ENCODE measurements around the gene C4orf50.

Gene C4orf50

DNA sequence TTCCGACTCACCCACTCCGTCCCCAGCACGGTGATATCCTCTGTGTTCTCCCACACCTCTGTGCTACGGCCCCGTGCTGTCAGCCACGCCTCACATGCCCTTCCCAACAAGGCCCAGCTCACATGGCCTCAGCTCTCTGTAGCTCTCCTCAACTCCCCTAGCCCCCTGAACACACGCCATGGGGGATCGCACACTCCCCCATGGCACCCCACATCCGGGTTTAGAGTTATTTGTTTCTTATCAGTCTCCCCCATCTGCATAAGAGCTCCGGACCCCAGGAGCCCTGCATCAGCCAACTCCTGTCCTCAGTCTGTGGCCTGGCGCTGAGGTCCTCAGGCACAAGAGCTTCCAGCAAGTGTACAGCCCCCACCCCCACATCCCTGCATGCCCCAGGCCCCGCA lies 7.0 kb downstream of the C4orf50 start:
- TF ChIP-seq, protein P1, sequence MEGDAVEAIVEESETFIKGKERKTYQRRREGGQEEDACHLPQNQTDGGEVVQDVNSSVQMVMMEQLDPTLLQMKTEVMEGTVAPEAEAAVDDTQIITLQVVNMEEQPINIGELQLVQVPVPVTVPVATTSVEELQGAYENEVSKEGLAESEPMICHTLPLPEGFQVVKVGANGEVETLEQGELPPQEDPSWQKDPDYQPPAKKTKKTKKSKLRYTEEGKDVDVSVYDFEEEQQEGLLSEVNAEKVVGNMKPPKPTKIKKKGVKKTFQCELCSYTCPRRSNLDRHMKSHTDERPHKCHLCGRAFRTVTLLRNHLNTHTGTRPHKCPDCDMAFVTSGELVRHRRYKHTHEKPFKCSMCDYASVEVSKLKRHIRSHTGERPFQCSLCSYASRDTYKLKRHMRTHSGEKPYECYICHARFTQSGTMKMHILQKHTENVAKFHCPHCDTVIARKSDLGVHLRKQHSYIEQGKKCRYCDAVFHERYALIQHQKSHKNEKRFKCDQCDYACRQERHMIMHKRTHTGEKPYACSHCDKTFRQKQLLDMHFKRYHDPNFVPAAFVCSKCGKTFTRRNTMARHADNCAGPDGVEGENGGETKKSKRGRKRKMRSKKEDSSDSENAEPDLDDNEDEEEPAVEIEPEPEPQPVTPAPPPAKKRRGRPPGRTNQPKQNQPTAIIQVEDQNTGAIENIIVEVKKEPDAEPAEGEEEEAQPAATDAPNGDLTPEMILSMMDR (IDR thresholded peaks at IDR 0.05; ENCODE audit: low read length): no peak
- TF ChIP-seq EZH2 (IDR thresholded peaks at IDR 0.05; ENCODE audit: borderline replicate concordance, low read length): no peak
- Histone ChIP-seq H2AFZ (ENCODE audit: low read length) (no peak overlapping the region), H3K4me3 (ENCODE audit: low read depth, low read length, poor library complexity, severe bottlenecking) (no peak overlapping the region), H3K36me3 (ENCODE audit: insufficient read depth, low read length) (no peaks in the 10 kb centered on the region), H3F3A (ENCODE audit: insufficient read depth, low read length) (no peaks in the 10 kb centered on the region), H3K27me3 (ENCODE audit: insufficient read depth, low read length) (no peaks in the 10 kb centered on the region), H3K27ac (ENCODE audit: low read depth, low read length, poor library complexity, severe bottlenecking) (no peak overlapping the region), H3K79me2 (ENCODE audit: insufficient read depth, low read length) (no peaks in the 10 kb centered on the region), H3K9me3 (ENCODE audit: low read length) (no peaks in the 10 kb centered on the region), H3K9me2 (ENCODE audit: low read depth, low read length) (no peaks in the 10 kb centered on the region), H3K9ac (ENCODE audit: low read length) (no peak overlapping the region), H4K20me1 (ENCODE audit: insufficient read depth, low read length) (no peaks in the 10 kb centered on the region), H3K4me2 (ENCODE audit: low read length) (no peak overlapping the region), H3K4me1 (ENCODE audit: insufficient read depth, low read length, severe bottlenecking) (no peaks in the 10 kb centered on the region)

DNA sequence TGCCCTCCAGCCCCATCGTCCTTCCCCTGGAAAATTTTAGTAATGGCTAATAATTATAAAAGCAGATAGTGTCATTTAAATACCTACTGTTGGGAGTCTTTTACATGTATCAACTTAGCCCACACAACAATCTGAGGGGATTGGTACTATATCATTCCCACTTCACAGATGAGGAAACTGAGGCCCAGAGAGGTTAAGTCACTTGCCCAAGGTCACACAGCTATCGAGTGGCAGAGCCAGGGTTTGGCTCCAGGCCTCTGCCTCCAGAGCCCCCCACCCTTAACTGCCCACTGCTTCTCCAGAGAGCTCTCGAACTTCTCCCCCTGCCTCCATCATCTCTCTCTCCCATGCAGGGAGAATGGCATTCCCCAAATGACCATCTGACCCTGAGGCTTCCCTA lies 7.4 kb downstream of the C4orf50 start:
- Histone ChIP-seq H3K4me3 (ENCODE audit: low read depth, low read length, poor library complexity, severe bottlenecking) (no peak overlapping the region), H3K36me3 (ENCODE audit: insufficient read depth, low read length) (no peaks in the 10 kb centered on the region), H2AFZ (ENCODE audit: low read length) (no peak overlapping the region), H3K9me3 (ENCODE audit: low read length) (no peaks in the 10 kb centered on the region), H3K4me1 (ENCODE audit: insufficient read depth, low read length, severe bottlenecking) (no peaks in the 10 kb centered on the region), H3K4me2 (ENCODE audit: low read length) (no peak overlapping the region), H3F3A (ENCODE audit: insufficient read depth, low read length) (no peaks in the 10 kb centered on the region), H3K9ac (ENCODE audit: low read length) (no peak overlapping the region), H3K79me2 (ENCODE audit: insufficient read depth, low read length) (no peaks in the 10 kb centered on the region), H4K20me1 (ENCODE audit: insufficient read depth, low read length) (no peaks in the 10 kb centered on the region), H3K9me2 (ENCODE audit: low read depth, low read length) (no peaks in the 10 kb centered on the region), H3K27me3 (ENCODE audit: insufficient read depth, low read length) (no peaks in the 10 kb centered on the region), H3K27ac (ENCODE audit: low read depth, low read length, poor library complexity, severe bottlenecking) (no peak overlapping the region)
- TF ChIP-seq, protein P1 (IDR thresholded peaks at IDR 0.05; ENCODE audit: low read length): no peak
- no peak for TF ChIP-seq EZH2 (IDR thresholded peaks at IDR 0.05; ENCODE audit: borderline replicate concordance, low read length)

DNA sequence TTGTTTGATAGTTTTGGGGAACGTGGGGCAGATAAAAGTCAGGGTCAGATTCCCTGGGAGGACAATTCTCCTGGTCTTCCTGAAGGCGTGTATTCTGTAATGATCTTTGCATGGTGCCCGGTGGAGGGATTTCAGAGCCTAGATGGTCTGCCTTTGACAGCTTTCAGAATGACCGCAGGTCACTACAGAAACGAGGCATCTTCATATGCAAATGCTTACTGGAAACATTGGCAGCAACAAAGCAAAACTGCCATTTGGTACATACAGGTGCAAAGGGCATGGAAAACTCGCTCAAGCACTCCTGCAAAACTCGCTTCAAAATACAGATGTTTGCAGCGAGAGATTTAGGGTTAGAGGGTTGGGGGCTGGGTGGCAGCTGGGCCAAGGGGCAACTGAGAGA lies 8.8 kb downstream of the C4orf50 start:
- no peaks in the 10 kb centered on the region for H3K9me2 ChIP-seq (ENCODE audit: low read depth, low read length)
- no peaks in the 10 kb centered on the region for H3K4me1 ChIP-seq (ENCODE audit: insufficient read depth, low read length, severe bottlenecking)
- TF ChIP-seq, protein P1 (IDR thresholded peaks at IDR 0.05; ENCODE audit: low read length): no peak
- no peak for TF ChIP-seq EZH2 (IDR thresholded peaks at IDR 0.05; ENCODE audit: borderline replicate concordance, low read length)
- H3K9ac ChIP-seq (ENCODE audit: low read length): no peak overlapping the region
- no peaks in the 10 kb centered on the region for H3F3A ChIP-seq (ENCODE audit: insufficient read depth, low read length)
- H3K79me2 ChIP-seq (ENCODE audit: insufficient read depth, low read length): no peaks in the 10 kb centered on the region
- no peaks in the 10 kb centered on the region for H3K27me3 ChIP-seq (ENCODE audit: insufficient read depth, low read length)
- H3K4me3 ChIP-seq (ENCODE audit: low read depth, low read length, poor library complexity, severe bottlenecking): no peak overlapping the region
- no peaks in the 10 kb centered on the region for H3K9me3 ChIP-seq (ENCODE audit: low read length)
- H4K20me1 ChIP-seq (ENCODE audit: insufficient read depth, low read length): no peaks in the 10 kb centered on the region
- H3K4me2 ChIP-seq (ENCODE audit: low read length): no peak overlapping the region
- H3K27ac ChIP-seq (ENCODE audit: low read depth, low read length, poor library complexity, severe bottlenecking): no peak overlapping the region
- no peaks in the 10 kb centered on the region for H3K36me3 ChIP-seq (ENCODE audit: insufficient read depth, low read length)
- H2AFZ ChIP-seq (ENCODE audit: low read length): no peak overlapping the region

All from OCI-LY1 (cell line).